Keratinocyte (primary cell): ENCODE data around the gene TM9SF3. TPM values are rescaled to one million over a fixed set of nuclear protein-coding genes. Genes with fewer than 3 reads are reported as not detected.

Source experiments
- DNase-seq: peaks from one replicate; pipeline ENCODE4 v3.0.0-alpha.2; 2011; ENCODE audit warnings: low read depth, missing footprints, low spot score
- FAIRE-seq: peaks from 2 replicates; lab custom pipeline; 2011; peaks lifted over from hg19 to GRCh38; lab: Jason Lieb, UNC
- H2AFZ ChIP-seq: 2 replicates; pipeline ENCODE4 v1.6.0; 2012; ENCODE audit warnings: low read length, control low read depth, inconsistent platforms; ENCODE audit not compliant: control insufficient read depth
- H3K27ac ChIP-seq: 2 replicates; pipeline ENCODE4 v1.5.1; 2011; ENCODE audit warnings: low read length; ENCODE audit not compliant: control insufficient read depth, insufficient read depth
- H3K27me3 ChIP-seq: 3 replicates; pipeline ENCODE4 v1.6.0; 2011; ENCODE audit warnings: low read length; ENCODE audit not compliant: control insufficient read depth, insufficient read depth; ENCODE audit errors: extremely low read depth
- H3K36me3 ChIP-seq, 2 experiments: 2 replicates in 1 of 2; 3 replicates in 1 of 2; pipeline ENCODE4 v1.5.1; 2011; ENCODE audit warnings: low read length in 2 of 2, mild to moderate bottlenecking in 1 of 2; ENCODE audit not compliant: control insufficient read depth in 2 of 2, insufficient read depth in 2 of 2; ENCODE audit errors: extremely low read depth in 1 of 2
- H3K4me1 ChIP-seq: 3 replicates; pipeline ENCODE4 v1.5.1; 2011; ENCODE audit warnings: low read length; ENCODE audit not compliant: control insufficient read depth, insufficient read depth; ENCODE audit errors: extremely low read depth
- H3K4me2 ChIP-seq: 3 replicates; pipeline ENCODE4 v1.6.0; 2011; ENCODE audit warnings: low read depth, low read length; ENCODE audit not compliant: control insufficient read depth, insufficient read depth; ENCODE audit errors: extremely low read depth
- H3K4me3 ChIP-seq, 3 experiments: fragments of 200-600 bp in 1 of 3; sonication (generic) in 1 of 3; 2 replicates in 2 of 3; 3 replicates in 1 of 3; pipeline ENCODE4 v1.5.1; 2011 to 2016; ENCODE audit warnings: low read length in 3 of 3, mild to moderate bottlenecking in 3 of 3, control low read depth in 2 of 3, inconsistent platforms in 1 of 3, low read depth in 1 of 3, mixed read lengths in 1 of 3, mixed run types in 1 of 3, moderate library complexity in 1 of 3; ENCODE audit not compliant: control insufficient read depth in 2 of 3, insufficient read depth in 2 of 3; ENCODE audit errors: extremely low read depth in 1 of 3
- H3K79me2 ChIP-seq: 2 replicates; pipeline ENCODE4 v1.6.0; 2012; ENCODE audit warnings: low read length; ENCODE audit not compliant: control insufficient read depth, insufficient read depth
- H3K9ac ChIP-seq: 3 replicates; pipeline ENCODE4 v1.6.0; 2011; ENCODE audit warnings: low read length; ENCODE audit not compliant: control insufficient read depth, insufficient read depth; ENCODE audit errors: extremely low read depth
- H3K9me1 ChIP-seq: 3 replicates; pipeline ENCODE4 v1.6.0; 2011; ENCODE audit warnings: low read length; ENCODE audit not compliant: control insufficient read depth, insufficient read depth; ENCODE audit errors: extremely low read depth
- H3K9me3 ChIP-seq: 2 replicates; pipeline ENCODE4 v1.5.1; 2012; ENCODE audit warnings: low read depth, low read length; ENCODE audit not compliant: control insufficient read depth
- H4K20me1 ChIP-seq: 3 replicates; pipeline ENCODE4 v1.6.0; 2011; ENCODE audit warnings: low read length; ENCODE audit not compliant: control insufficient read depth, insufficient read depth; ENCODE audit errors: extremely low read depth
- EZH2 ChIP-seq: IDR thresholded peaks from one replicate; pipeline ENCODE4 v1.6.1; 2012; ENCODE audit warnings: inconsistent platforms, mild to moderate bottlenecking, low read length, moderate library complexity
- dilution Hi-C: fragments of 300-500 bp; cut with MboI; formaldehyde crosslinking; loops from one replicate; pipeline ENCODE4 v1.7.0; 2020; ENCODE audit warnings: low sequenced_read_pairs; ENCODE audit not compliant: extremely low pct_ligation_motif_present
- polyA plus RNA-seq, 5 experiments: library from polyadenylated mRNA; depleted of rRNA in 3 of 5; stranded (reverse) in 3 of 5; stranded (forward) in 1 of 5; unstranded in 1 of 5; fragments of >200 nt; gene quantifications; 1 replicate in 1 of 5; 2 replicates in 3 of 5; 3 replicates in 1 of 5; pipeline versions ENCODE4 v1.2.1 to v1.2.3, GENCODE V29; 2011 to 2012; ENCODE audit warnings: missing spikeins in 2 of 5, low read depth in 1 of 5, low replicate concordance in 1 of 5
- TF ChIP-seq, protein P1 (sequence below), 3 experiments: IDR thresholded peaks in 1 of 3; conservative IDR thresholded peaks in 1 of 3; optimal IDR thresholded peaks in 1 of 3; 2 replicates in 2 of 3; 3 replicates in 1 of 3; pipeline versions ENCODE3 to v1.5.1; 2011; ENCODE audit warnings: low read length in 3 of 3, mild to moderate bottlenecking in 3 of 3, moderate library complexity in 2 of 3, control low read depth in 1 of 3, inconsistent platforms in 1 of 3; ENCODE audit not compliant: insufficient read depth in 2 of 3; ENCODE audit errors: extremely low read depth in 1 of 3

TM9SF3 gene
- polyA plus RNA-seq, 1 donor (not counting 4 experiments of a cell fraction or from before 2014, with no cell fraction given): 90.0 TPM

DNA sequence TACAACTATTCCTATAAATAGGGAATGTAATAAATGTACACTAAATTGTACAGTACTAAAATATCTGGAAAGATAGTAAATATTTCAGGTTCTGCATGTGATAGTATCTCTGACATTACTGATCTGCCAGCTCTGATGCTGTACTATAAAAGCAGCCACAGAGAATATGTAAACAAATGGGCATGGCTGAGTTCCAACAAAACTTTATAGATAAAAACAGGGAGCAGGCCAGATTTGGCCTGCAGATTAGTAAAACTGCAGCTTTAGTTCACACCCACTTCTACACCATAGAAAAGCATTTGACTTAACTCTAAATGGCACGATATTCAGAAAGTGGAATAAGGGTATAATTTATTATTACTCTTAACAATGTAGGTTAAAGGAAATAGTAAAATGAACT is 54.3 kb downstream of the TM9SF3 start:
- no peak for DNase-seq
- no peaks in the 10 kb centered on the region for H3K9me3 ChIP-seq
- H3K27ac ChIP-seq: no peak overlapping the region
- no peak overlapping the region for H3K9ac ChIP-seq
- TF ChIP-seq, protein P1, sequence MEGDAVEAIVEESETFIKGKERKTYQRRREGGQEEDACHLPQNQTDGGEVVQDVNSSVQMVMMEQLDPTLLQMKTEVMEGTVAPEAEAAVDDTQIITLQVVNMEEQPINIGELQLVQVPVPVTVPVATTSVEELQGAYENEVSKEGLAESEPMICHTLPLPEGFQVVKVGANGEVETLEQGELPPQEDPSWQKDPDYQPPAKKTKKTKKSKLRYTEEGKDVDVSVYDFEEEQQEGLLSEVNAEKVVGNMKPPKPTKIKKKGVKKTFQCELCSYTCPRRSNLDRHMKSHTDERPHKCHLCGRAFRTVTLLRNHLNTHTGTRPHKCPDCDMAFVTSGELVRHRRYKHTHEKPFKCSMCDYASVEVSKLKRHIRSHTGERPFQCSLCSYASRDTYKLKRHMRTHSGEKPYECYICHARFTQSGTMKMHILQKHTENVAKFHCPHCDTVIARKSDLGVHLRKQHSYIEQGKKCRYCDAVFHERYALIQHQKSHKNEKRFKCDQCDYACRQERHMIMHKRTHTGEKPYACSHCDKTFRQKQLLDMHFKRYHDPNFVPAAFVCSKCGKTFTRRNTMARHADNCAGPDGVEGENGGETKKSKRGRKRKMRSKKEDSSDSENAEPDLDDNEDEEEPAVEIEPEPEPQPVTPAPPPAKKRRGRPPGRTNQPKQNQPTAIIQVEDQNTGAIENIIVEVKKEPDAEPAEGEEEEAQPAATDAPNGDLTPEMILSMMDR (optimal IDR thresholded peaks at IDR 0.05 in 1 of 3, IDR thresholded peaks at IDR 0.05 in 1 of 3, conservative IDR thresholded peaks at IDR 0.05 in 1 of 3; ENCODE audit: extremely low read depth in 1 of 3, insufficient read depth in 2 of 3, low read length in 3 of 3): no peak
- TF ChIP-seq EZH2: no peak
- no peak overlapping the region for H3K4me3 ChIP-seq
- no peaks in the 10 kb centered on the region for H3K27me3 ChIP-seq
- dilution Hi-C loops: no loop called here
- H3K4me2 ChIP-seq: no peak overlapping the region
- H3K9me1 ChIP-seq: no peaks in the 10 kb centered on the region
- H3K36me3 ChIP-seq: peaks cover 8 to 14% of the 10 kb centered on the region in 2 experiments
- peaks cover 15% of the 10 kb centered on the region for H3K79me2 ChIP-seq
- H3K4me1 ChIP-seq: no peaks in the 10 kb centered on the region
- no peaks in the 10 kb centered on the region for H4K20me1 ChIP-seq
- no peak for FAIRE-seq
- H2AFZ ChIP-seq: no peak overlapping the region

DNA sequence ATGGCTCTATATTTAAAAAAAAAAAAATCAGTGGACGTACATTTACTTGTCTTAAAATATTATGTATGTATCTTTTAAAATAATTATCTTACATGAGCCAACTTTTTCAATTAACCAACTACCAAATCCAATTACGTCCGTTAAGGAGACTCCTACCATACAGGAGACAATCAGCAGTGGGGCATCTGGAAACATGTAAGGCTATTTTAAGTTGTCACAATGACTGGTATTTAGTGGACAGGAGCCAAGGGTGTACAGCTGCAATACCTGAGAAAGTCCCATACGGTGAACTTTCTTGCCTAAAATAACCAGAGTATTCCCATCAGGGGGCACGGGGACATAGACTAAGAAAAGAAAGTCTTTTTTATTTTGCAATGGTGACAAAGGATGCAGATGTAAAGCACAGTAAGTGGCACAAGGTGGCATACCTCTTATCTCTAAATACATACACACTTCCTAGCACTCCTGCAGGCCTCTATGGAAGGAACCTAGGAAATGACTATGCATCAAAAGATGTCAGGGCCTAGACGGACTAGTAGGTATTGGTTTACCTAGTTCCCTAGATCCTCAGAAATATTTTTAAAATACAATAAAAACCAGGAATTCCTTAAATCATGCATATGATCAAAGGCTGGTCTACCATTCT is 57.1 kb downstream of the TM9SF3 start:
- TF ChIP-seq EZH2: no peak
- TF ChIP-seq, protein P1 (optimal IDR thresholded peaks at IDR 0.05 in 1 of 3, IDR thresholded peaks at IDR 0.05 in 1 of 3, conservative IDR thresholded peaks at IDR 0.05 in 1 of 3; ENCODE audit: extremely low read depth in 1 of 3, insufficient read depth in 2 of 3, low read length in 3 of 3): no peak
- Histone ChIP-seq H2AFZ (no peak overlapping the region), H3K4me2 (no peak overlapping the region), H3K9me1 (no peaks in the 10 kb centered on the region), H3K9ac (no peak overlapping the region), H3K9me3 (no peaks in the 10 kb centered on the region), H4K20me1 (no peaks in the 10 kb centered on the region), H3K4me3 (no peak overlapping the region), H3K4me1 (no peaks in the 10 kb centered on the region), H3K27me3 (no peaks in the 10 kb centered on the region), H3K27ac (no peak overlapping the region), H3K36me3 (peaks cover 16 to 24% of the 10 kb centered on the region in 2 experiments), H3K79me2 (no peaks in the 10 kb centered on the region)
- DNase-seq (no peak), FAIRE-seq (no peak)
- dilution Hi-C loops: no loop called here
